ENCODE results near the gene TSTD2.

TSTD2 gene

GRCh38 chr9:97561501-97561900 is 71.7 kb downstream of the TSTD2 start:
- Mint-ChIP-seq H3K4me1 (peaks cover 25% of the 10 kb centered on the region), H3K27me3 (ENCODE audit: low read depth) (peaks cover 19% of the 10 kb centered on the region), H3K4me3 (no peak overlapping the region), H3K27ac (no peak overlapping the region), H3K9me3 (no peaks in the 10 kb centered on the region), H3K36me3 (ENCODE audit: low read depth) (no peaks in the 10 kb centered on the region)
- no peak for TF ChIP-seq CTCF (IDR thresholded peaks at IDR 0.05; ENCODE audit: unreplicated experiment in 3 of 3)

GRCh38 chr9:97560851-97561250 is 72.3 kb downstream of the TSTD2 start:
- Mint-ChIP-seq H3K27ac (no peak overlapping the region), H3K27me3 (ENCODE audit: low read depth) (peaks cover 19% of the 10 kb centered on the region), H3K4me1 (peaks cover 25% of the 10 kb centered on the region), H3K9me3 (no peaks in the 10 kb centered on the region), H3K4me3 (no peak overlapping the region), H3K36me3 (ENCODE audit: low read depth) (no peaks in the 10 kb centered on the region)
- TF ChIP-seq CTCF (IDR thresholded peaks at IDR 0.05; ENCODE audit: unreplicated experiment in 3 of 3), result no peak

GRCh38 chr9:97560154-97560553 is 73.0 kb downstream of the TSTD2 start:
- TF ChIP-seq CTCF (IDR thresholded peaks at IDR 0.05; ENCODE audit: unreplicated experiment in 3 of 3), result no peak
- Mint-ChIP-seq H3K4me3 (no peak overlapping the region), H3K27ac (no peak overlapping the region), H3K9me3 (no peaks in the 10 kb centered on the region), H3K36me3 (ENCODE audit: low read depth) (no peaks in the 10 kb centered on the region), H3K4me1 (peaks cover 25% of the 10 kb centered on the region), H3K27me3 (ENCODE audit: low read depth) (peaks cover 20% of the 10 kb centered on the region)

- Mint-ChIP-seq H3K9me3 (no peaks in the 10 kb centered on the region), H3K27me3 (ENCODE audit: low read depth) (peaks cover 28% of the 10 kb centered on the region), H3K36me3 (ENCODE audit: low read depth) (no peaks in the 10 kb centered on the region), H3K27ac (peak overlapping the region in 1 of 3 experiments; percentile 13), H3K4me3 (no peak overlapping the region), H3K4me1 (peaks cover 14% of the 10 kb centered on the region)
- no peak for TF ChIP-seq CTCF (IDR thresholded peaks at IDR 0.05; ENCODE audit: unreplicated experiment in 3 of 3)
These were observed 74.1 kb downstream of the TSTD2 start for GRCh38 chr9:97559111-97559514.

DNA sequence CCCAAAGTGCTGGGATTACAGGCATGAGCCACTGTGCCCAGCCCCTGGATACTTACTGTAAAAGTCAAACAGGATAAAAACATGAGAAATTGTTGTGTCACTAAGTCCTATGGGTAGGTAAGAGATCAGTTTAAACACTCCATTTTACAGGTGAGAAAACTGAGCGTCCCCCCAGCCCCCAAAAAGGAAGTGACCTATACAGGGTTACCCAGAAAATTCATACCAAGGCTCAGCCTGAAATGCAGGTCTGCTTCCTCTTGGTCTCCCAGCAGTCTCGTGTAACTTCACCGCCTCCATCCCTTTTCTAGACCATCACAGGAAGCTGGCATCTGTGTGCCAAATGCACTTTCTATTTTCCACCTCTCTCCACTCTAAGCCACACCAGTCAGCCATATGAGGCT is 74.5 kb downstream of the TSTD2 start:
- H3K4me1 Mint-ChIP-seq, result peaks cover 10% of the 10 kb centered on the region
- no peak for TF ChIP-seq CTCF (IDR thresholded peaks at IDR 0.05; ENCODE audit: unreplicated experiment in 3 of 3)
- no peak overlapping the region for H3K4me3 Mint-ChIP-seq
- H3K9me3 Mint-ChIP-seq, result no peaks in the 10 kb centered on the region
- peaks cover 28% of the 10 kb centered on the region for H3K27me3 Mint-ChIP-seq (ENCODE audit: low read depth)
- H3K36me3 Mint-ChIP-seq (ENCODE audit: low read depth), result no peaks in the 10 kb centered on the region
- peak overlapping the region in 1 of 3 experiments; percentile 13 for H3K27ac Mint-ChIP-seq

DNA sequence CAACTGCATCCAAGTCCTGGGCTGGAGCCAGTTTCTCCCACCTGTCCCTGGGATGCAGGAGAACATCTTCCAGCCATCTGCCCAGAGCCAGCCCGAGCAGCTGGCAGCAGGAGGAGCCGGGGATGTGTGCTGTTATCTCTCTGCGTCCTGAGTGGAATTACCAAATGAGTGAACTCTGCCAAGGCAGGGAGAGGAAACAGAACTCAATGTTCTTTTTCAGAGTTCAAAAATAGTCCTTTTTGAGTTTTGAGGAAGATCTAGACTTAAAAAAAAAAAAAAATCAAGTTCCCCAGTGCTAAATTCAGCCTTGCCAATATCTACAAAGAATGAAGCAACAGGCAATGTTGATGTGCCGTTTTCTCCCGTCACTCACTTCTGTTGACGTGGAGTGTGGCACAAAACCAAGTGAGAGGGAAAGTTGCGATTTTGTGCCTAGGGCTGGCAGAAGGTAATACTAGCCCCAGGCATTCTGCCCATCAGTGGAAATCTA is 75.5 kb downstream of the TSTD2 start:
- Mint-ChIP-seq H3K27ac (no peak overlapping the region), H3K9me3 (no peaks in the 10 kb centered on the region), H3K4me1 (peaks cover 6% of the 10 kb centered on the region), H3K27me3 (ENCODE audit: low read depth) (peaks cover 28% of the 10 kb centered on the region), H3K36me3 (ENCODE audit: low read depth) (no peaks in the 10 kb centered on the region), H3K4me3 (no peak overlapping the region)
- TF ChIP-seq CTCF (IDR thresholded peaks at IDR 0.05; ENCODE audit: unreplicated experiment in 3 of 3), result no peak

All from nephron (organoid).